HG03196 (cell line): ENCODE measurements around the gene SYAP1.
"Not testable (repeated sequence)": the region's sequence is repeated elsewhere in the genome, so short reads cannot be mapped to it uniquely, and the experiment has no call there.

Experiments
- ATAC-seq: cut with Tn5 transposase; IDR thresholded peaks from one replicate; pipeline ENCODE4 v1.9.1; 2021; ENCODE audit not compliant: unreplicated experiment

SYAP1 gene

GRCh38 chrX:16719334-16720084 is at the start of gene SYAP1:
TSS of gene SYAP1 (plus strand) at chrX:16719612. CDS start at chrX:16719725, 113 bp downstream.
- ATAC-seq, result peak; percentile 99

- ATAC-seq, result no peak
These were observed 48.4 kb upstream of the SYAP1 start for GRCh38 chrX:16671005-16671404.

- ATAC-seq, result no peak
These were observed 40.7 kb upstream of the SYAP1 start for GRCh38 chrX:16678689-16679088.

- no peak for ATAC-seq
These were observed 36.3 kb upstream of the SYAP1 start for GRCh38 chrX:16683007-16683664.

- no peak for ATAC-seq
These were observed 31.9 kb upstream of the SYAP1 start for GRCh38 chrX:16687514-16687913.

GRCh38 chrX:16695079-16695676 is 24.2 kb upstream of the SYAP1 start:
- no peak for ATAC-seq

- no peak for ATAC-seq
These were observed 22.5 kb upstream of the SYAP1 start for GRCh38 chrX:16696956-16697355.

GRCh38 chrX:16699389-16699788 is 20.0 kb upstream of the SYAP1 start:
- no peak for ATAC-seq

- no peak for ATAC-seq
These were observed 18.7 kb upstream of the SYAP1 start for GRCh38 chrX:16700734-16701133.

- ATAC-seq, result no peak
These were observed 16.5 kb upstream of the SYAP1 start for GRCh38 chrX:16702700-16703599.

GRCh38 chrX:16705370-16705769 is 14.0 kb upstream of the SYAP1 start:
- no peak for ATAC-seq

- ATAC-seq, result no peak
These were observed 11.4 kb upstream of the SYAP1 start for GRCh38 chrX:16708016-16708415.

- no peak for ATAC-seq
These were observed 8.1 kb upstream of the SYAP1 start for GRCh38 chrX:16711219-16711811.

GRCh38 chrX:16711893-16712547 is 7.4 kb upstream of the SYAP1 start:
- ATAC-seq, result peak; percentile 38

GRCh38 chrX:16712548-16713155 is 6.8 kb upstream of the SYAP1 start, which contains the start of gene CTPS2:
TSS of gene CTPS2 (minus strand) at chrX:16712669. CDS start at chrX:16702902, 9,767 bp downstream.
- ATAC-seq, result peak; percentile 83

- ATAC-seq, result no peak
These were observed 4.9 kb upstream of the SYAP1 start for GRCh38 chrX:16714504-16714903.

- not testable (repeated sequence) for ATAC-seq
These were observed 3.8 kb upstream of the SYAP1 start for GRCh38 chrX:16715638-16716037.

GRCh38 chrX:16716451-16716850 is 3.0 kb upstream of the SYAP1 start:
- ATAC-seq, result not testable (repeated sequence)

GRCh38 chrX:16718824-16719333 is 533 bp upstream of the SYAP1 start:
- peak; percentile 33 for ATAC-seq
